ENCODE data around the gene EFS.

DNA sequence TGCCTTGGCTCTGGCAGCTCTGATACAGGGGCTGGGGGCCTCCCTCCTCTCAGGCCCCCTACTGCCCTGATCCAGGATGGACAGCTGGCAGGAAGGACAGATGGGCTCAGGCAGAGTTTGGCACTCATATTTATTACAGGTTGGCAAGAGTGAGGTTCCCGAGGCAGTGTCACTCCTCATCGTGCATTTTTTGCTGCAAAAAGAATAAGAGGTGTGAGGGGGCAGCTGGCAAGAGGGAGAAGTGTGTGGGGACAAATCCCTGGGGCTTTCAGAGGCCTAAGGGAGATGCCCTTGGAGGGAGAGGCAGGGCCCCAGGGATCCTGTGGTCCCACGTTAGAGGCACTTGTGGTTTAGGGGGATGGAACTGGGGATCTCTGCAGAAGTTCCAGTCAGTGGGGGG lies 16.9 kb upstream of the EFS start:
- TF ChIP-seq, protein P1, sequence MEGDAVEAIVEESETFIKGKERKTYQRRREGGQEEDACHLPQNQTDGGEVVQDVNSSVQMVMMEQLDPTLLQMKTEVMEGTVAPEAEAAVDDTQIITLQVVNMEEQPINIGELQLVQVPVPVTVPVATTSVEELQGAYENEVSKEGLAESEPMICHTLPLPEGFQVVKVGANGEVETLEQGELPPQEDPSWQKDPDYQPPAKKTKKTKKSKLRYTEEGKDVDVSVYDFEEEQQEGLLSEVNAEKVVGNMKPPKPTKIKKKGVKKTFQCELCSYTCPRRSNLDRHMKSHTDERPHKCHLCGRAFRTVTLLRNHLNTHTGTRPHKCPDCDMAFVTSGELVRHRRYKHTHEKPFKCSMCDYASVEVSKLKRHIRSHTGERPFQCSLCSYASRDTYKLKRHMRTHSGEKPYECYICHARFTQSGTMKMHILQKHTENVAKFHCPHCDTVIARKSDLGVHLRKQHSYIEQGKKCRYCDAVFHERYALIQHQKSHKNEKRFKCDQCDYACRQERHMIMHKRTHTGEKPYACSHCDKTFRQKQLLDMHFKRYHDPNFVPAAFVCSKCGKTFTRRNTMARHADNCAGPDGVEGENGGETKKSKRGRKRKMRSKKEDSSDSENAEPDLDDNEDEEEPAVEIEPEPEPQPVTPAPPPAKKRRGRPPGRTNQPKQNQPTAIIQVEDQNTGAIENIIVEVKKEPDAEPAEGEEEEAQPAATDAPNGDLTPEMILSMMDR (IDR thresholded peaks at IDR 0.05; ENCODE audit: low read length) = no peak
- no peak for TF ChIP-seq EZH2 (optimal IDR thresholded peaks at IDR 0.05; ENCODE audit: low read depth, low read length)

All from MM.1S (cell line).